BLaER1 treated with 17β-estradiol and CSF1 and Interleukin-3, amounts not matched to agents 10 nM and 100 nM (cell line): ENCODE measurements around the gene PBX3.

Source experiments
- H3K27ac ChIP-seq, 11 experiments: shearing (Covaris generic); formaldehyde crosslinking; 2 replicates each; pipeline ENCODE4 v1.8.1; 2022
- H3K27me3 ChIP-seq, 11 experiments: shearing (Covaris generic); formaldehyde crosslinking; 2 replicates each; pipeline ENCODE4 v1.8.1; 2022
- H3K36me3 ChIP-seq, 11 experiments: shearing (Covaris generic); formaldehyde crosslinking; 2 replicates each; pipeline ENCODE4 v1.8.1; 2022
- H3K4me1 ChIP-seq, 10 experiments: shearing (Covaris generic); formaldehyde crosslinking; 2 replicates each; pipeline ENCODE4 v1.8.1; 2022
- H3K4me2 ChIP-seq, 11 experiments: shearing (Covaris generic); formaldehyde crosslinking; 2 replicates each; pipeline ENCODE4 v1.8.1; 2022
- H3K4me3 ChIP-seq, 10 experiments: shearing (Covaris generic); formaldehyde crosslinking; 2 replicates each; pipeline ENCODE4 v1.8.1; 2022
- H3K9ac ChIP-seq, 11 experiments: shearing (Covaris generic); formaldehyde crosslinking; 2 replicates each; pipeline ENCODE4 v1.8.1; 2022
- H3K9me3 ChIP-seq, 11 experiments: shearing (Covaris generic); formaldehyde crosslinking; replicated peaks in 1 of 11; 2 replicates each; pipeline ENCODE4 v1.8.1; 2022
- H4K20me1 ChIP-seq, 11 experiments: shearing (Covaris generic); formaldehyde crosslinking; 2 replicates each; pipeline ENCODE4 v1.8.1; 2022
- Cebpa-rat ChIP-seq, 11 experiments: shearing (Covaris generic); IDR thresholded peaks; 2 replicates each; pipeline ENCODE4 v1.8.1; 2022

The PBX3 gene

DNA sequence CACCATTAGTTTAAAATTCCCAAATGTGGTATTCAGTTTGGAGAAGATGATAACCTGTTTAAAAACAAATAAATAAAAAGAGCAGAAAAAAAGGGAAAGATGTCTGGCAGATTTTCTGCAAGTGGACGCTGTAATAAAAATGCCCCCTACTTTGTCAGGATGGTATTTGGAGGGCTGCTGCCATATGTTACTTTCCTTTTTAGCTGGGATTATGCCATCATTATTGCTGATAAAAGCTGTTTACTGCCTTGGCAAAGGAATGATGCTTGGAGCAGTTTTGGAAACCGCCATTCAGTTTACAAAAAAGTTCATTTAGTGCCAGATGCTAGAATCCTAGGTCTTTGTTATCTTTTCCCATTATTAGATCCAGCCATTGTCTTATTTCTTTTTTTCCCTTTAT lies 104.8 kb downstream of the PBX3 start:
- 0 out of 22 replicates have a peak, but pooled peaks cover 0 to 3% (median 0%) of the 10 kb centered on the region in 11 experiments for H4K20me1 ChIP-seq
- no peak overlapping the region for H3K27ac ChIP-seq
- no peak overlapping the region for H3K9ac ChIP-seq
- H3K4me1 ChIP-seq: peaks cover 0 to 6% (median 0%) of the 10 kb centered on the region in 10 experiments; a peak in 4 of 20 replicates
- no peak overlapping the region for H3K4me3 ChIP-seq
- no peak for TF ChIP-seq Cebpa-rat (IDR thresholded peaks at IDR 0.05)
- H3K27me3 ChIP-seq: no peaks in the 10 kb centered on the region
- no peak overlapping the region for H3K4me2 ChIP-seq
- peaks cover 0 to 1% (median 0%) of the 10 kb centered on the region in 11 experiments; a peak in 1 of 22 replicates for H3K9me3 ChIP-seq
- no peaks in the 10 kb centered on the region for H3K36me3 ChIP-seq

DNA sequence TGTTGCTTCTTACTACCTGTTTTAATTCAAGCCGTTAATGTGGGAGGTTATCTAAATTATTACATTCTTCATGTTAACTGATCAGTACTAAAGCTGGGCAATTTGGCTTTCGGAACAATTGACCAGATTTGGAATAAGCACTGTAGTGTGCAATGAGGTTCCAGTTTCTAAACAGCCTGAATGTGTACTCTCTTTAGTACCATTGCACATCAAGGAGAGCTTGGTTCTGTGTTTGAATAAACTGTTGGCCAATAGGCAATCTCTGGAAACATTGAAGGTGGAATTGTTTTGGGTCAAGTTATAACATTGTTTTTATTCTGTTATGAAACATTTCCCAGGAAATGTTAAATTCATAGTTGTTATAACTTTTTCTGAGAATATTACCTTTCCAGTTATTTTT lies 105.2 kb downstream of the PBX3 start:
- Histone ChIP-seq H3K27me3 (no peaks in the 10 kb centered on the region), H3K4me3 (no peak overlapping the region), H3K4me1 (peaks cover 0 to 6% (median 0%) of the 10 kb centered on the region in 10 experiments; a peak in 4 of 20 replicates), H3K4me2 (no peak overlapping the region), H3K9me3 (no peaks in the 10 kb centered on the region), H4K20me1 (0 out of 22 replicates have a peak, but pooled peaks cover 0 to 3% (median 0%) of the 10 kb centered on the region in 11 experiments), H3K36me3 (no peaks in the 10 kb centered on the region), H3K27ac (no peak overlapping the region), H3K9ac (no peak overlapping the region)
- no peak for TF ChIP-seq Cebpa-rat (IDR thresholded peaks at IDR 0.05)

DNA sequence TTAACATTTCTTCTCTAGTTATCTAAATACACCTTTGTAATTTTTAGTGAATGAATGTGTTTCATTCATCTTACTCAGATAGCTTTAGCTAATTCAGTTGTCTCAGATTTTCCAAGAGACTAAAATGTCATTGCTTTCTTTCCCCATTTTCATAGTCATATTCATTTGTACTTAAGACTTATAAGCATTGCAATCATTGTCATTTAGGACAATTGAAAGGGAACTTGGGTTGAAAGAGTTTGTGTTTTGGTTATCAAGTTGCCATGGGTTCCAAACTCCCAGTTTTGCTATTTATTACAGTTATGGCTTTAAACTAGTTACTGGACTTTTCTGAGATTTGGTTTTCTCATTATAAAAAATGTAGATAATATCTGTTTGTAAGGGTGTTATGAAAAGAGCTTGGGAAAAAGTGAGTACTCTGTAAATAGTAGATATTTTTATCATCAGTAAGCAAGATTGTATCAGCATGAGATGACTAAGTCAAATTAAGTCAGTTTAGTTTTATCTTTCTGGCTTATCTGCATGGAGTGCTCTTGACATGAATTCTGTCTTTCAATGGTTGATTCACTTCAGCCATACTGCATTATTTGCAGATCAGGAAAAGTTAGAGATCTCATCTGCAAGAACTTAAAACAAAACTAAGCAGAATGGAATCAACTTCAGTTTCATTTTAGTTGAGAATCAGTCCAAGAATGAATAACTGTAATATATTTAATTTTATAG lies 107.5 kb downstream of the PBX3 start:
- H3K36me3 ChIP-seq: no peaks in the 10 kb centered on the region
- H3K9ac ChIP-seq: no peak overlapping the region
- H3K27me3 ChIP-seq: no peaks in the 10 kb centered on the region
- H3K27ac ChIP-seq: no peak overlapping the region
- no peak for TF ChIP-seq Cebpa-rat (IDR thresholded peaks at IDR 0.05)
- peaks cover 0 to 6% (median 0%) of the 10 kb centered on the region in 10 experiments; a peak in 4 of 20 replicates for H3K4me1 ChIP-seq
- no peak overlapping the region for H3K4me2 ChIP-seq
- no peak overlapping the region for H3K4me3 ChIP-seq
- H3K9me3 ChIP-seq: no peaks in the 10 kb centered on the region
- 0 out of 22 replicates have a peak, but pooled peaks cover 0 to 3% (median 0%) of the 10 kb centered on the region in 11 experiments for H4K20me1 ChIP-seq

DNA sequence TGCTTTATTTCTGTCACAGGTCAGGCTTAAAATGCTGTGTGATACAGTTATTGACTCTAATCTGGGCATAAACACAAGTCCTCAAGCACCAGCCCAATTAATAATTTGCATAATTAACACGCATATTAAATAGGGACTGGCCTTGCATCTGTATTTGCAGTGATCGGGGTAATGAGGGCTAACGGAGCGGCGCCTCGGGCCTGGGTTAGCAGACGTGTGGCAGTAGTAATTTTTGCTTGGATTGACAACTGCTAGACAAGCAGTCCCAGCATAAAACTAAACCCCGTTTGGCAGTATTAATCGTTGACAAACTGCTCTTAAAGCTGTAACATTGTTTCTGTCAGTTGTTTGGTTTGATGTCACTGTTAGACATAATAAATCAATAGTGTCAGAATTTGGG lies 109.2 kb downstream of the PBX3 start:
- H3K36me3 ChIP-seq: peaks cover 0 to 6% (median 0%) of the 10 kb centered on the region in 11 experiments; a peak in 1 of 22 replicates
- peaks cover 6 to 12% (median 11%) of the 10 kb centered on the region in 11 experiments; a peak in 20 of 22 replicates for H3K9me3 ChIP-seq
- H3K27ac ChIP-seq: no peak overlapping the region
- TF ChIP-seq Cebpa-rat (IDR thresholded peaks at IDR 0.05): no peak
- no peaks in the 10 kb centered on the region for H3K4me1 ChIP-seq
- no peak overlapping the region for H3K4me2 ChIP-seq
- H3K9ac ChIP-seq: no peak overlapping the region
- no peaks in the 10 kb centered on the region for H3K27me3 ChIP-seq
- H3K4me3 ChIP-seq: no peak overlapping the region
- H4K20me1 ChIP-seq: 0 out of 22 replicates have a peak, but pooled peaks cover 0 to 3% (median 0%) of the 10 kb centered on the region in 11 experiments

DNA sequence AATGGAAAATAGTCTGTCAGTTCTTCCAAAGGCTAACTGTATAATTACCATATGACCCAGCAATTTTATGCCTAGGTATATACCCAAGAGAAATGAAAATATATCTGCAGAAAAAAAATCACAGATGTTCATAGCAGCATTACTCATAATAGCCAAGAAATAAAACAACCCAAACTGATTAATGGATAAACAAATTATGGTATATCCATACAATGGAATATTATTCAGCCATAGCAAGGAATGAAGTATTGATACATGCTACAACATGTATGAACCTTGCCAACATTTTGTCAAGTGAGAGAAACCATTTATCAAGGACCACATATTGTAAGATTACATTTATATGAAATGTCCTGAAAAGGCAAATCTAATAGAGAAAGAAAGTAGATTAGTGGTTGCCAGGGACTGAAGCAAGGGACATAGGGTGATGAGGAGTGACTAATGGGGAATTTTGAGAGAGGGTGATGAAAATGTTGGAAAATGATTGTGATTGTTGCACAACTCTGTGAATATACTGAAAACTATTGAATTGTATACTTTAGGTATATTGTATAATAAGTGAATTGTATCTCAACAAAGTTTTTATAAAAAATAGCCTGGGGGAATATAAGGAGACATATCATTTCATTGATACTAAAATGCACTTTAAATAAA lies 114.4 kb downstream of the PBX3 start:
- H3K4me3 ChIP-seq: no peak overlapping the region
- peaks cover 0 to 6% (median 0%) of the 10 kb centered on the region in 11 experiments; a peak in 1 of 22 replicates for H3K36me3 ChIP-seq
- no peaks in the 10 kb centered on the region for H3K27me3 ChIP-seq
- H3K4me1 ChIP-seq: no peaks in the 10 kb centered on the region
- no peak overlapping the region for H3K27ac ChIP-seq
- no peaks in the 10 kb centered on the region for H4K20me1 ChIP-seq
- TF ChIP-seq Cebpa-rat (IDR thresholded peaks at IDR 0.05): no peak
- H3K9ac ChIP-seq: no peak overlapping the region
- H3K4me2 ChIP-seq: no peak overlapping the region
- peaks cover 10 to 20% (median 16%) of the 10 kb centered on the region in 11 experiments; a peak in 20 of 22 replicates for H3K9me3 ChIP-seq

DNA sequence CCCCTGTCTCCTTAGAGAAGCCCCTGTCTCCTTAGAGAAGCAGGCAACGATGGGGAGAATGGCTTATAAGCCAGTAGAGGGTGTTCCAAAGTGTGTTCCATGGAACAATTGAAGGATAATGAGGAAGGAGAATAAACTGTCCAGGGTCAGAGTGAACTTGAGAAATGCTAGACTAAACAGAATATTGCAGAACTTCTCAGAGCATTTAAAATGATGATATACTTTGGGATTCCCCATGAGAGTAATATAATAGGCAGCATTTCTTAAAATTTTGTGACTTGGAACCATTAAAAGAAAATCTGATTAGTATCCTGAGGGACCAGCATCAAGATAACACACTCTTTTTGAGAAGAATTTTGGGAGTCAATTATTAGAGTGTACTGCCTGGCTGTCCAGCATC lies 116.8 kb downstream of the PBX3 start:
- H3K4me2 ChIP-seq: no peak overlapping the region
- H3K36me3 ChIP-seq: peaks cover 0 to 6% (median 0%) of the 10 kb centered on the region in 11 experiments; a peak in 1 of 22 replicates
- no peak overlapping the region for H3K27ac ChIP-seq
- peaks cover 10 to 20% (median 16%) of the 10 kb centered on the region in 11 experiments; a peak in 20 of 22 replicates for H3K9me3 ChIP-seq
- no peak for TF ChIP-seq Cebpa-rat (IDR thresholded peaks at IDR 0.05)
- no peak overlapping the region for H3K4me3 ChIP-seq
- no peaks in the 10 kb centered on the region for H3K4me1 ChIP-seq
- H4K20me1 ChIP-seq: no peaks in the 10 kb centered on the region
- H3K9ac ChIP-seq: no peak overlapping the region
- H3K27me3 ChIP-seq: no peaks in the 10 kb centered on the region

DNA sequence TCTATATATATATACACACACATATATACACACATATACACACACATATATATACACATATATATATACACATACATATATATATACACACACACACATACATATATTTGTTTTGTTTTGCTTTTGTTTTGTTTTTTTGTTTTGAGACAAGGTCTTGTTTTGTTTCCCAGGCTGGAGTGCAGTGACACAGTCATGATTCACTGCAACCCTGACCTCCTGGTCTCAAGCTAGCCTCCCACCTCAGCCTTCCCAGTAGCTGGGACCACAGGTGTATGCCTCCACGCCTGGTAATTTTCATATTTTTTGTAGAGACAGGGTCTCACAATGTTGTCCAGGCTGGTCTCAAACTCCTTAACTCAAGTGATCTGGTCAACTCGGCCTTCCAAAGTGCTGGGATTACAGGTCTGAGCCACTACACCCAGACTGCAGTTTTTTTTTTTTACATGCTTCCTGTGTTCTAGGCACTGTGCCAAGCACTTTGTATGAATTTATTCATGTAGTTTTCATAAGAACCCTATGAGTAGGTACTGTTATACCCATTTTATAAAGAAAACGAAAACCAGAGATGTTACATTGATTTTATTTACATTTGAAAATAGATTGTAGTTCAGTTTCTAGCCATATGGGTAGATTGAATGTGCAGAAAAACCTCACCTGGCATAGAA lies 120.7 kb downstream of the PBX3 start:
- no peak overlapping the region for H3K9ac ChIP-seq
- TF ChIP-seq Cebpa-rat (IDR thresholded peaks at IDR 0.05): no peak
- H3K27me3 ChIP-seq: no peaks in the 10 kb centered on the region
- H3K9me3 ChIP-seq: no peaks in the 10 kb centered on the region
- H3K36me3 ChIP-seq: no peaks in the 10 kb centered on the region
- H3K4me2 ChIP-seq: no peak overlapping the region
- H3K4me1 ChIP-seq: peaks cover 0 to 6% (median 0%) of the 10 kb centered on the region in 10 experiments; a peak in 2 of 20 replicates
- no peak overlapping the region for H3K4me3 ChIP-seq
- no peaks in the 10 kb centered on the region for H4K20me1 ChIP-seq
- H3K27ac ChIP-seq: no peak overlapping the region

DNA sequence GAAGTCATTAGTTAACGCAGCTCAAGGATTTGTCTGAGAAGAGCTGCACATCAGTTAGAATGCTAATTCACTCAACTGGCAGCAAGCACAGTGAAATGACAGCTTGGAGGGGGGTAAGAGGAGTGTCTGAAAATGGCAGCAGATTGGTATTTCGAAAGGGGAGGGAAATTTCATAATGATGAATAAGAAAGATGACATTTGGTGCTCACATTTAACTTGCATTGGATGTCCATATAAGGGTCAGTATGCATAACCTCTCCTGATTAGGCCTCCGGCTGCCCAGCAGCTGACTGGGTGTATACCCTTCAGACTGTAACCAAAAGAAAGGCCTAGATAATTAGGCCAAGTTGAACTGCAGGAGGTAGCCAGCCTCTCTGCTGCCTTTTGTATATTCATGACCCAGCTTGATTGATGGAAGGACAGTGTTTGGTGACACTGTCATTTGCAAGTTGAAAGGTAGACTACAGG lies 131.0 kb downstream of the PBX3 start:
- Histone ChIP-seq H3K4me3 (no peak overlapping the region), H3K27ac (no peak overlapping the region), H3K27me3 (peaks cover 0 to 4% (median 0%) of the 10 kb centered on the region in 11 experiments; a peak in 1 of 22 replicates), H3K9me3 (no peaks in the 10 kb centered on the region), H3K36me3 (peaks cover 0 to 5% (median 0%) of the 10 kb centered on the region in 11 experiments; a peak in 1 of 22 replicates), H4K20me1 (peaks cover 0 to 12% (median 0%) of the 10 kb centered on the region in 11 experiments; a peak in 1 of 22 replicates), H3K4me1 (no peaks in the 10 kb centered on the region), H3K4me2 (no peak overlapping the region), H3K9ac (no peak overlapping the region)
- no peak for TF ChIP-seq Cebpa-rat (IDR thresholded peaks at IDR 0.05)

DNA sequence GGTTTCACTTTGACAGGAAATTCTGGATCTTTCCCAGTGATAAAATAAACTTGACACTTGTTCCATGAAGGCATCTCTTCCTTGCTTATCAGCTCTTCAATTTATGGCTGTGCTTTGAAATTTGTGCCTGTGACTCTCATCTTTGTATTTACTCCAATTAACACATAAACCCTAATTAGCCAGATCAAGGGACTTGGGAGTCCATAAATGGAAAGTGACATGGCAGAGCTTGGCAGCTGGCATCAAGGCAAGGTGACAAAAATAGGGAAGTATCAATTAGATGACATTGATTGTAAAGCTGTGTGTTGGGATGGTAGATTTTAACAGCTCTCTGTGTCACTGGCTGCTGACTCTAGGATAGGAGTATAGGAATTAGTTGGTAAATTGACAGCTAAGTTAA lies 133.9 kb downstream of the PBX3 start:
- Histone ChIP-seq H3K36me3 (peaks cover 0 to 5% (median 0%) of the 10 kb centered on the region in 11 experiments; a peak in 1 of 22 replicates), H3K9me3 (no peaks in the 10 kb centered on the region), H3K4me1 (no peaks in the 10 kb centered on the region), H3K9ac (no peak overlapping the region), H3K27me3 (peaks cover 8 to 29% (median 24%) of the 10 kb centered on the region in 11 experiments; a peak in 21 of 22 replicates), H3K27ac (no peak overlapping the region), H4K20me1 (peaks cover under 1 to 38% (median 14%) of the 10 kb centered on the region in 11 experiments; a peak in 16 of 22 replicates), H3K4me2 (no peak overlapping the region), H3K4me3 (no peak overlapping the region)
- no peak for TF ChIP-seq Cebpa-rat (IDR thresholded peaks at IDR 0.05)
